ENCODE measurements around the gene APLP2.

DNA sequence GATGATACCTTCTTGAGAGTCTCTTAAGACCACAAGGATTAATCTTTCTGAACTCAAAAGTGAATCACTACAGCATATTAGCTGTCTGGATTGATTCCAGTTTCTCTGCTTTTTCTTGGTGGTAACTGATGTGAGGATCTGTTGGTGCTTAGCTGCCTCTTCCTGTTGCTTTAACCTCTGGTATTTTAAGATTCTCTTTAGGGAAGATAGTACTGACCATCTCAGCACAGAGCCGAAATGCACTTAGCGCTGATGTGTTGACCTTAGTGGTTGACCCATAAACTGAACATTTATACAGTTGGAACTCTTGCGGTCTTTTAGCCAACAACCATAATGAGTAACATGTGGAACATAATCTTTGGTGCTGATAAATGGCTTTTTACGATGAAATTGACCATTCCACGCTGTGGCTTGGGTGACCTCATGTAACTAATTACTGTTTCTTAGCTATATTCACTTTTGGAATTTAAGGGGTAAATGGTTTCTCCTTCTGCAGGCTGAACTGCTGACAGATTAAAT lies 33.7 kb downstream of the APLP2 start:
- TF ChIP-seq, protein P1, sequence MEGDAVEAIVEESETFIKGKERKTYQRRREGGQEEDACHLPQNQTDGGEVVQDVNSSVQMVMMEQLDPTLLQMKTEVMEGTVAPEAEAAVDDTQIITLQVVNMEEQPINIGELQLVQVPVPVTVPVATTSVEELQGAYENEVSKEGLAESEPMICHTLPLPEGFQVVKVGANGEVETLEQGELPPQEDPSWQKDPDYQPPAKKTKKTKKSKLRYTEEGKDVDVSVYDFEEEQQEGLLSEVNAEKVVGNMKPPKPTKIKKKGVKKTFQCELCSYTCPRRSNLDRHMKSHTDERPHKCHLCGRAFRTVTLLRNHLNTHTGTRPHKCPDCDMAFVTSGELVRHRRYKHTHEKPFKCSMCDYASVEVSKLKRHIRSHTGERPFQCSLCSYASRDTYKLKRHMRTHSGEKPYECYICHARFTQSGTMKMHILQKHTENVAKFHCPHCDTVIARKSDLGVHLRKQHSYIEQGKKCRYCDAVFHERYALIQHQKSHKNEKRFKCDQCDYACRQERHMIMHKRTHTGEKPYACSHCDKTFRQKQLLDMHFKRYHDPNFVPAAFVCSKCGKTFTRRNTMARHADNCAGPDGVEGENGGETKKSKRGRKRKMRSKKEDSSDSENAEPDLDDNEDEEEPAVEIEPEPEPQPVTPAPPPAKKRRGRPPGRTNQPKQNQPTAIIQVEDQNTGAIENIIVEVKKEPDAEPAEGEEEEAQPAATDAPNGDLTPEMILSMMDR (conservative IDR thresholded peaks at IDR 0.05 in 1 of 2, IDR thresholded peaks at IDR 0.05 in 1 of 2; ENCODE audit: low read depth in 1 of 2, low read length in 2 of 2) = no peak
- no peak for TF ChIP-seq EZH2 (IDR thresholded peaks at IDR 0.05; ENCODE audit: low read length, missing control alignments)
